Posterior vena cava (tissue), 2 donors: ENCODE measurements around the gene CLP1. TPM values are rescaled to one million over a fixed set of nuclear protein-coding genes. Genes with fewer than 3 reads are reported as not detected.

Source experiments
- DNase-seq: peaks from one replicate; pipeline ENCODE4 v3.0.0-alpha.2; 2020; ENCODE audit warnings: low spot score
- intact Hi-C, 2 donors: fragments of 100-400 bp; cut with DNase I; formaldehyde crosslinking; loops; one replicate each; pipeline versions ENCODE4 v1.14.1 to v1.14.2; 2022 to 2023
- total RNA-seq, 2 donors: library from RNA; stranded (reverse); fragmentation: NEBNext Ultra II Directional; extraction: Animal tissue kit (Norgen Biotek cat#: 25700); gene quantifications; one replicate each; pipeline ENCODE4 v1.2.1, GENCODE V29; 2021
- donor health status: DM: yes; HTN: yes; CAD: no.
- donor health status: DM: yes; HTN: yes; CAD: no.

Gene CLP1
- total RNA-seq, 2 donors from 2014 or later, result 7.6 to 10.3 TPM

DNA sequence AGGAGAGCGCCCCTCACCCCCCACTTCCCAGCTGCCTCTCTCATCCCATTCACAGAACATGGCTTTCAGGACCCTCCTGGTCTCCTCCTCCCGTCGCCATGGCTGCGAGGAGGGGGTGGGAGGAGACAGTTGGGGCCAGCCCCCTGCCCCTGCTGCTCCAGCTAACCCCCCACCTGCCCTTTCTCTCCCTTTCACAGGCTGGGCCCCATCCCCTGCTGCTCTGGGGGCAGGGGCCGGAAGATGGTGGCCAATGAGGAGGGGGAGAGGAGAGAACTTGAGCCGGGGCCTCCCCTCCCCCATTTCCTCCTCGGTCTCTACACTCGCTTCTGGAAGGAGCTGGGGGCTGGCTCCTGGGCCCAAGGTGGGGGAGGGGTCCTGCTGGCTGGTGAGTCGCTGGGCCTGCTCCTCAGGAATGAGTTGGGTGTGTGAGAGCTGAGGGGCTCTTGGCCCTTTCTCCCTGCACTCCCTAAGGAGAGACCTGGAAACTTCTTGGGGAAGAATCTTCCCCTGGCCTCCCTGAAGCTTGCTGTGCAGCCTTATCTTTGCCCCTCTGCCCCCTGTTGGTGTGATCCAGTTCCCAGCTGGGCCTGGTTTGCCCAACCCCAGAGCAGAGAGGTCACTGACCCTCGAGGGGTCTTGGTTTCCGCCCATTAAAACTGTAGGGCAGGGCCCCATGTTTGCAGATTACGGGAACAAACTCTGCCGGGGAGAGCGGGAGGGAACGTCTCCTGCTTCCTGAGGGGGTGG, 18.1 kb upstream of the CLP1 start:
- no peak for DNase-seq
- intact Hi-C loops, result loop anchor here (5.0 to 10.0 kb wide), 3 partner anchors 37 to 185 kb away; partner anchors contain the start of gene UBE2L6 (in 1 of the 2)

GRCh38 chr11:57640068-57640800, 17.3 kb upstream of the CLP1 start:
- no peak for DNase-seq
- intact Hi-C loops, result loop anchor here in 1 of 2 donors (5.0 to 10.0 kb wide), 2 partner anchors 73 to 185 kb away; partner anchors contain the start of gene UBE2L6

- no peak for DNase-seq
- intact Hi-C loops, result loop anchor here in 1 of 2 donors (5.0 to 10.0 kb wide), 2 partner anchors 74 to 186 kb away; partner anchors contain the start of gene UBE2L6
These were observed 16.4 kb upstream of the CLP1 start for GRCh38 chr11:57641011-57641807.

- no peak for DNase-seq
- intact Hi-C loops, result loop anchor here in 1 of 2 donors (5.0 to 10.0 kb wide), 2 partner anchors 77 to 189 kb away; partner anchors contain the start of gene UBE2L6
These were observed 13.8 kb upstream of the CLP1 start for GRCh38 chr11:57643802-57644201.

DNA sequence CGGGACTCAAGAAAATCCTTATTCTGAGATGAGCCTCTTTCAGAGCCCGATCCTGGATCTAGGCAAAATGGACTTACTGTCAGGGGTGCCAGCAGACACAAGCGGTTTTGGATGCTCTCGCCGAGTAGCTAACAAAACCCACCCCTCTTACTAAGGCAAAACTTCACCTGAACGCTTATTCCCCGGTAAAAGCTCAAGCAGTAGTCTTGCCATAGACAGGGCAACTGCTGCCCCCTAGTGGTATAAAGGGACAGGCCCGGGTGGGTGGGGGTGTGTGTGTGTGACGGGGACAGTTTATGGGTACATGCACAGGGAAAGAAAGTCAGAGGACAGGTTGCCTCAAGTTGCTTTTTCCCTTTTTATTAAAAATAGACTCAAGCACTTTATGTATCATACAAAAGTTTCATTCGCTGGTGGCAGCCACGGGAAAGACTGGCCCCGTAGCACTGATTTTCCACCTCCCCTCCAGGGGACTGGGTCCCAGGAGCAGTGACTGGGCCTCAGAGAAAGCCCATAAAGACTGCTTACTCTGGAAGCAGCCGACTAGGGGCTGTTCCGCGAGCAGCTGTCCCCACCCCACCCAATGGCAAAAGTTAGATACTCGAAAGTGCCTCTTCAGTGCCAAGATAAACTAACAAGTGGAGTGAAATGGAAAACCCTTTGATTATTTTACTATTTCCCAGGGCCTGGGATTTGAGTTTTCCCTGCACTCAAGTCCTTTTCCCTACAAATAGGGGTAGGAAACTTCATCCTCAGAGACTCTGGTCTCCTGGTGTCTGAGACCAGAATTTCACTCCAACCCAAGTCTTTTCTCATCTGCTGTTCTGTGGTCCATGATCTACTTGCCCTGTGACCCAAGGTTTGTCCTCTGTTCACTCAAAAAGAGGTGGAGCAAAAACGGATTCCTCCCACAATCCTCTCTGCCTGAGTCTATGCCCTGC, 12.5 kb upstream of the CLP1 start:
- peak; percentile 91 for DNase-seq
- intact Hi-C loops, result loop anchor here in 1 of 2 donors (5.0 to 10.0 kb wide), 2 partner anchors 78 to 190 kb away; partner anchors contain the start of gene UBE2L6

DNA sequence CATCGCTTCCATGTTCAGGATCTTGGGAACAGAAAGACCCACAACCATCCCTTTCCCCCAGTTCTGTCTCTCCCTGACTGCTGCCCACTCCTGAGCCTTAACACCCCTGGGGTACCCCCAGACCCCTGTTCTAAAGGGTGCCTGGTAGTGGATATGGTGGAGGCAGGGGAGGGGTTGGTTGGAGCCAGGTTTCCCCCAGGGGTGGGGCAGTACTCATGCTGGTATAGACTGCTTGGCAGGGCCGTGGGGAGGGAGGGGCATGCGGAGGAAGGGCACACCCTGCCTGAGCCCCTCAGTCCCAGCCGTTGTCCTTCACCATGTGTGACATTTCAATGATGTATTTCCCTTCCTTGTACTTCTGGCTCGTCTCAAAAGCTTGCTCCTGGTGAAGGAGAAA, 11.9 kb upstream of the CLP1 start:
- intact Hi-C loops, result loop anchor here (2.0 to 10.0 kb wide), 2 partner anchors 79 to 191 kb away; partner anchors contain the start of gene UBE2L6 (in 1 of the 2)

GRCh38 chr11:57646194-57646798, 11.3 kb upstream of the CLP1 start:
- no peak for DNase-seq
- intact Hi-C loops, result loop anchor here (2.0 to 10.0 kb wide), 2 partner anchors 79 to 191 kb away; partner anchors contain the start of gene UBE2L6 (in 1 of the 2)

More for the DNA sequence above, 11.9 kb upstream of the CLP1 start:
- no peak for DNase-seq

DNA sequence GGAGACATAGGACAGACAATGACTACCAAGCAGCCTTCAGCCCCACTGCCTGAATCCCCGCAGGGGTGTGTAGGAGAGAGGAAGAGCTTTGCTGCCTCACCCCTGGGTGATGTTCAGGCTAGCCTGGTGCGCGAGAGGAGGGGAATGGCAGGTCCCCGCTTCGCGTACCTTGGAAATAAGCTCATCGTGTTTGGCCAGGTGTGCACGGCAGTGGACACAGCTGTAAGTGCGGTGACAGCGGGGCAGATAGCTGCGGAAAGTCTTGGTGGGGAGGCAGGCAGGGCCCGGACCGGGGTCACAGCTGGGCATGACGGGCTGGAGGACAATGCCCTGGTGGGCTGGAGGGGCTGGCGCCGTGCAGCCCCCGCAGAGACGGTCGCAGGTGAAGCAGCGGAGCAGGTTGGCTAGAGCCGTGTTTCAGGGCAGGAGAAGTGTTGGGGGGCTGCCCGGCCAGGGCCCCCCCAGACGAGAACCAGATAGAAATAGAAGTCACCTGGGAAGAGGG, 10.7 kb upstream of the CLP1 start:
- DNase-seq, result no peak
- intact Hi-C loops, result loop anchor here (2.0 to 10.0 kb wide), 2 partner anchors 80 to 192 kb away; partner anchors contain the start of gene UBE2L6 (in 1 of the 2)

- no peak for DNase-seq
- intact Hi-C loops, result loop anchor here (2.0 to 10.0 kb wide), 2 partner anchors 81 to 193 kb away; partner anchors contain the start of gene UBE2L6 (in 1 of the 2)
These were observed 10.2 kb upstream of the CLP1 start for GRCh38 chr11:57647372-57647771.

DNA sequence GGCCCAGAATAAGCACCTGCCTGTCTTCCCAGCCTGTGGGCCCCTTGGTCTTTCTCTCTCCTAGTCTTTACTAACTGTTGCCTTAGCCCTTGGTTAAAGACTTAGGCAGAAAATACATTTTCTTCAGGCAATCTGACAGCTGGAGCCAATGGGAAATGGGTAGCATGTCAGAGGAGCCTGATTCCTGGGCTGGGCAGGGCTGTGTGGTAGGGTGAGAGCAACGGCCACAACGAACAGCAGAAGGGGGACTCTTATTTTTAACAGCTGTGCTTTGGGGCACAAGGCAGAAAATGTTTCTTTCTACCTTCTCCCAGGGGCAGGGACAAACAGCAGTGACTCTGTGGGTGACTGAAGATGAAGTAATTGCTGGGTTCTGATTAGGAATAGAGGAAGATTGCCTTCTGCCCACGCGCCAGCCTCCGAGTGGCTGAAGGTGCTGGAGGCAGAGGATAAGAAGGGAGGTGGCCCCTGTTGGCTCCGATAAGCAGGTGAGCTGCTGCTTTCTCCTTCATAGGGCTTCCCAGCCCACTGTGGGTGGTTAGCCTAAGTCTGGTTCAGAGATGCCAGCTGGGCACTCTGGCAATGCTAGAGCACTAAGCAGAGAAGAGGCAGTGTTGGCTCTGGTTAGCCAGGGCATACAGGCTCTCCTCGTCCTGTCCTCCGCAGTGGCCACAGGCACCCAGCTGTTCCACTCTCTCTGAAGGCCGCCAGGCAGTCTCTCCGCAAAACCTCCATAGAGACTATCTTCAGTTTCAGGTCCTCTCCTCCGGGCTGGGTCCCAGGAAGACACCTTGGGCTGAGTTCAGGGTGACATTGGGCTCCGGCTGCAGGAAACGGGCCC, 9.4 kb upstream of the CLP1 start:
- DNase-seq, result no peak
- intact Hi-C loops, result loop anchor here (2.0 to 10.0 kb wide), 2 partner anchors 81 to 193 kb away; partner anchors contain the start of gene UBE2L6 (in 1 of the 2)

- intact Hi-C loops, result loop anchor here in 1 of 2 donors (10.0 kb wide), 1 partner anchor 194 kb away; no protein-coding TSS in a partner anchor
- DNase-seq, result no peak
These were observed 8.5 kb upstream of the CLP1 start for GRCh38 chr11:57648801-57649735.

GRCh38 chr11:57649826-57650738, 7.5 kb upstream of the CLP1 start, which contains the start of gene YPEL4:
Gene YPEL4 (minus strand): TSS chr11:57649912. CDS start chr11:57647107, 2,805 bp downstream.
- DNase-seq, result no peak
- intact Hi-C loops, result loop anchor here in 1 of 2 donors (10.0 kb wide), 1 partner anchor 195 kb away; no protein-coding TSS in a partner anchor

- no peak for DNase-seq
- intact Hi-C loops, result no loop called here
These were observed 6.8 kb upstream of the CLP1 start for GRCh38 chr11:57650739-57651090.

GRCh38 chr11:57651408-57651807, 6.2 kb upstream of the CLP1 start:
- intact Hi-C loops, result no loop called here
- DNase-seq, result no peak
